Lower leg skin (tissue), 3 donors: Measurements from ENCODE around the gene SERPINA6.

Experiments
- CTCF ChIP-seq, 3 donors: fragments of 450-650 bp; IDR thresholded peaks; one replicate each; pipeline ENCODE4 v1.5.1; 2016; ENCODE audit warnings: antibody characterized with exemption in 3 of 3, mild to moderate bottlenecking in 3 of 3, moderate library complexity in 2 of 3
- POLR2A ChIP-seq, 2 donors: fragments of 450-650 bp; IDR thresholded peaks; one replicate each; pipeline ENCODE4 v1.6.1; 2016 to 2017; ENCODE audit warnings: antibody characterized with exemption in 2 of 2, mild to moderate bottlenecking in 1 of 2, moderate library complexity in 1 of 2

- TF ChIP-seq CTCF (IDR thresholded peaks at IDR 0.05) (no peak), POLR2A (IDR thresholded peaks at IDR 0.05) (no peak)
Observed at GRCh38 chr14:94307410-94307992, 15.6 kb downstream of the SERPINA6 start.
